ENCODE measurements around the gene VAV1. TPM values are rescaled to one million over a fixed set of nuclear protein-coding genes. Genes with fewer than 3 reads are reported as not detected.
A peak's percentile ranks its signal among the peaks of the same experiment; 100 is the strongest.

VAV1 gene
- total and polyA plus RNA-seq, 9 of the 15 experiments (the other 6 are each of a cell fraction or from before 2014, with no cell fraction given): 0.46 to 20.1 (median 11.1) TPM

DNA sequence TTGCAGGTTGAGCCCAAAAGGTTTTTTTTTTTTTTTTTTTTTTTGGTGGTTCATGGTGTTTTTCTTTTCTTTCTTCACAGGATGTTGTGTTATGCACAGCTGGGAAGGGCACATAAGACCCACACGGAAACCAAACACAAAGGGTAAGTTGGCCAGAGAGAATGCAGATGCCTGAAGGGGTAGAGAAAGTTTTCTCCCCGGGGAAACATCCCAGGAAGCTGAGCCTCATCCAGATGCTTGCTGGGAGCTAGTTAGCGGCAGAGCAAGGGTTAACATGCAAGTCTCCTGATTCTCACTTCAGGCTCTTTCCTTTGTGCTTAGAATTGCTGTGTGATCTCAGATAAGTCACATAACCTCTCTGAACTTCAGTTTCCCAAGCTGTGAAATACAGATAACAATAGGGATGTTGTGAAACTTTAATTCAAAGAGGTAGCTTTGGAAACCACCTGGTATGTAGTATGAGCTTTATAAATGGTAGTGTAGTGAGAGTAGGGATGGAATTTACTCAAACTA, 117.9 kb downstream of the VAV1 start:
- Histone ChIP-seq H2AFZ (ENCODE audit: low read depth, low read length) (no peak overlapping the region), H3K4me2 (ENCODE audit: insufficient read depth, low read length) (no peak overlapping the region), H3K9me3 (replicated peaks; ENCODE audit: control insufficient read depth, insufficient read depth, low read depth, low read length) (no peaks in the 10 kb centered on the region; the same call in 1 of the 2 replicates), H3K36me3 (ENCODE audit: control insufficient read depth, insufficient read depth, low read length) (no peaks in the 10 kb centered on the region), H3K4me1 (replicated peaks in 1 of 2; ENCODE audit: control insufficient read depth in 2 of 2, insufficient read depth in 2 of 2, low read length in 2 of 2) (peaks cover 0 to 3% of the 10 kb centered on the region in 2 experiments; a peak in 2 of 5 replicates), H3K27ac (ENCODE audit: extremely low read depth, low read depth, low read length) (no peak overlapping the region), H3K4me3 (no peak overlapping the region), H3K9me1 (ENCODE audit: control insufficient read depth, insufficient read depth, low read length) (no peaks in the 10 kb centered on the region), H4K20me1 (replicated peaks; ENCODE audit: control insufficient read depth, insufficient read depth, low read length) (no peaks in the 10 kb centered on the region), H3K9ac (ENCODE audit: insufficient read depth in 1 of 2, low read depth in 2 of 2, low read length in 2 of 2) (no peak overlapping the region), H3K79me2 (ENCODE audit: control insufficient read depth, insufficient read depth, low read length) (no peaks in the 10 kb centered on the region), H3K27me3 (ENCODE audit: control insufficient read depth in 2 of 2, insufficient read depth in 2 of 2, low read length in 2 of 2) (peaks cover 0 to 5% of the 10 kb centered on the region in 2 experiments; a peak in 2 of 5 replicates)
- no TSS peak for BruUV-seq (replicated peaks)
- ATAC-seq (no peak), FAIRE-seq (no peak), DNase-seq (ENCODE audit: extremely low read depth in 1 of 4, low spot score in 3 of 4) (no peak)
- 5% methylated on average over 3 of the region's 3 CpGs for WGBS (ENCODE audit: insufficient coverage, low coverage, missing lambda C conversion rate)
- in situ Hi-C loops (cut with MboI) (no loop called here), intact Hi-C loops (cut with micrococcal nuclease) (no loop called here)
- POLR2A ChIA-PET: interaction anchor here (0.6 to 0.9 kb wide), 2 partner anchors 111 to 518 kb away, joined by 3 to 4 read pairs; partner anchors contain the start of gene ALKBH7
- CTCF ChIA-PET (ENCODE audit: low intra/inter-chr PET ratio): no interaction called here
- peak; percentile 88 for TF ChIP-seq BCOR (IDR thresholded peaks at IDR 0.05)
- peak; percentile 88 for TF ChIP-seq RBM25 (IDR thresholded peaks at IDR 0.05; ENCODE audit: low read depth, low read length, severe bottlenecking)
- no peak for TF ChIP-seq ZNF780A (CRISPR knock-in tag; IDR thresholded peaks at IDR 0.05)
- TF ChIP-seq ZFP36 (IDR thresholded peaks at IDR 0.05; ENCODE audit: low read depth, low read length, partially characterized antibody): peak; percentile 68
- TF ChIP-seq CHD4 (IDR thresholded peaks at IDR 0.05; ENCODE audit: insufficient read depth, insufficient replicate concordance, low read depth, low read length, poor library complexity, severe bottlenecking): peak; percentile 67
- TF ChIP-seq RFX1 (IDR thresholded peaks at IDR 0.05): no peak
- TF ChIP-seq KDM1A (IDR thresholded peaks at IDR 0.05): peak in 1 of 2 experiments; percentile 41; a peak in 2 of 4 replicates
- TF ChIP-seq CBX1 (IDR thresholded peaks at IDR 0.05; ENCODE audit: low read depth): 0 out of 2 replicates have a peak, but pooled peaks have one; percentile 24
- TF ChIP-seq ZNF143 (CRISPR knock-in tag; IDR thresholded peaks at IDR 0.05): no peak
- TF ChIP-seq PCBP2 (IDR thresholded peaks at IDR 0.05; ENCODE audit: low read depth, low read length, poor library complexity, severe bottlenecking): no peak
- TF ChIP-seq SMARCA5 (IDR thresholded peaks at IDR 0.05): peak; percentile 66; the same call in 1 of the 2 replicates

Data from K562 (cell line).